Measurements from ENCODE around the gene CEP78.

CEP78 gene

DNA sequence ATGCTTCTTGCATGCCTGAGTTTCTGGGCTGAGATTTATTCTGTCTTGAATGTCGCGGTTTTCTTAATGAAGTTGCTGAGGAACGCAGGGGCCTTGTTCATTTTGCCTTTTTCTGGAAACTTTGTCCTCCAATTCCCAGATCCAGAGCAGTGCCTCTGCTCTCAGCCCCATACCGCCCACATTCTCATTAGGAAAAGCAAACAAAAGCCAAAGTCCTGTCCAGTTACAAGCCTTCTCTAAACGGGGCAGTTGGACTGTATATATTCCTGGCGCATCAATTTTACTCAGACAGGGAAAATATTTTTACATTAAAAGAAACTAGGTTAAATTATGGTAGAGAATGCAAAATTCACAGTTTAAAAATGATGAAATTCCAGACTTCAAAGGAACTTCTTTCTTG, 59.9 kb downstream of the CEP78 start:
- Histone ChIP-seq H3K4me3 (ENCODE audit: low read length) (peak overlapping the region; percentile 84), H3K27me3 (ENCODE audit: insufficient read depth, low read length) (no peaks in the 10 kb centered on the region), H3K36me3 (ENCODE audit: insufficient read depth, low read length) (peaks cover 11% of the 10 kb centered on the region), H3K4me1 (ENCODE audit: insufficient read depth, low read length) (peaks cover 13% of the 10 kb centered on the region), H3K9me3 (ENCODE audit: low read length) (no peaks in the 10 kb centered on the region), H2AFZ (ENCODE audit: low read depth, low read length) (peak overlapping the region; percentile 94)

DNA sequence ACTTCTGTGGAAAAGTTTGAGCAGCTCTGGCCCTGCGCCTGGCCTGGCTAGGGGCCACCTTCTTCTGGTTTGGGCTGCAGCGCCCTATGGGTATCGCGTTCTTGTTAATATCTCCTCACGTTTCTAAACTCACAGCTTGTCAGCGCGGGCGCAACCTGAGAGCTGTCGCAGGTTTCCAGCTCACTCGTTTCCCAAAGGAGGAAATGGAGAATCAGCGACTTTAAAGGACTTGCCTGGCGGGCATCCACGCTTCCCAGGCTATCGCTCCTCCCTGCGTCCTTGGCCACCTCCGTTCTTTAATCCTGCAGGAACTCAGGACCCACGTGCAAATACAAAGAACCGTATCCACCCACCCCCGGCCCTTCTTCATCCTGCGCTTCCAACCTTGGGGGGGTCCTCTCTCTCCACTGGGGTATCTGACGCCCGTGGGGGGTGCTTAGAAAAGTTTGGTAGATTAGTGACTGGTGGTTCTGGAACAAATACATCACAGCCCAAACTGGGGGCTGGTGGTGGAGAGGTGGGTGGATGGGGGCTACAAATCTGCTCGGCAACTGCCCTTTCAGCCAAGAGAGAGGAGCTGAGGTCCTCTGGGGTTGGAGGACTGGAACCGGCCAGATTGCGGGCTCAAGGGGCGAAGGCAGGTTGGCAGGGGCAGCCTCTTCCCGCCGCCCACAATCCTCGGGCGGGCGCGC, 60.5 kb downstream of the CEP78 start:
- H2AFZ ChIP-seq (ENCODE audit: low read depth, low read length) = peak overlapping the region; percentile 94
- H3K27me3 ChIP-seq (ENCODE audit: insufficient read depth, low read length) = no peaks in the 10 kb centered on the region
- H3K9me3 ChIP-seq (ENCODE audit: low read length) = no peaks in the 10 kb centered on the region
- peak overlapping the region; percentile 84 for H3K4me3 ChIP-seq (ENCODE audit: low read length)
- peaks cover 13% of the 10 kb centered on the region for H3K4me1 ChIP-seq (ENCODE audit: insufficient read depth, low read length)
- H3K36me3 ChIP-seq (ENCODE audit: insufficient read depth, low read length) = peaks cover 17% of the 10 kb centered on the region

DNA sequence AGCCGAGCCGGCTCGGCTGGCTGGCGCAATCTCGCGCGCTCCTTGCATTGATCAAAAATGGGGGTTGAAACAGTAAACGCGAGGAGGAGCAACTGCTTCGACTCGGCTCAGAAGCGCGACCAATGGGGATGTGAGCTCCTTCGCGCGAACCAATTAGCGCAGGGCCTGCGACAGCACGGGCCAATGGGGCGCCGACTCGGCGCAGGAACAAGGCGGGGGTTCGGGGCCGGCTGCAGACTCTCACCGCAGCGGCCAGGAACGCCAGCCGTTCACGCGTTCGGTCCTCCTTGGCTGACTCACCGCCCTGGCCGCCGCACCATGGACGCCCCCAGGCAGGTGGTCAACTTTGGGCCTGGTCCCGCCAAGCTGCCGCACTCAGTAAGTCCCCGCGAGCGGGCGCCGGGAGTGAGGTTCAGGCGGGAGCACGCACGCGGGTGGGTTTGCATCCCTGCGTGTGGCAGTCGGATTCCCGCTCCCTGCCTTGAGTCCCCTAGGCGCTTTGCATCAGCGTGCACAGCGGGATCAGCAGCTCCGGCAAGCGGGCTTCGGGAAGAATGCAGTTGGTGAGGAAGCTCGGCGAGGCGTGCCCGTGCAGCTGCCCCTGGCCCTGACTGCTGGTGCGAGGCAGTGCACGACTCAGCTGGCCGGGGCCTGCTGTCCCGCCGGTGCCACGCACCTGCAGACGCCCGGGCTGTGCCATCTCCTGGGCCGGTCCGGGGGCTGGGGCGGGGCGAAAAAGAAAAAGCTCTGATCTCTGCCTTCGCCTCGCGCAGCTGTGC, 61.2 kb downstream of the CEP78 start, which contains the start of gene PSAT1:
Gene PSAT1 (plus strand): TSS at position 233 of the 779 bp plus-strand sequence. CDS start 86 bp downstream, at position 319.
- Histone ChIP-seq H3K9me3 (ENCODE audit: low read length) (no peaks in the 10 kb centered on the region), H3K4me3 (ENCODE audit: low read length) (peak within 1 kb of the TSS; percentile 84), H2AFZ (ENCODE audit: low read depth, low read length) (peak within 1 kb of the TSS; percentile 94), H3K36me3 (ENCODE audit: insufficient read depth, low read length) (peaks cover 24% of the 10 kb centered on the region), H3K27me3 (ENCODE audit: insufficient read depth, low read length) (no peaks in the 10 kb centered on the region), H3K4me1 (ENCODE audit: insufficient read depth, low read length) (peaks cover 13% of the 10 kb centered on the region)

DNA sequence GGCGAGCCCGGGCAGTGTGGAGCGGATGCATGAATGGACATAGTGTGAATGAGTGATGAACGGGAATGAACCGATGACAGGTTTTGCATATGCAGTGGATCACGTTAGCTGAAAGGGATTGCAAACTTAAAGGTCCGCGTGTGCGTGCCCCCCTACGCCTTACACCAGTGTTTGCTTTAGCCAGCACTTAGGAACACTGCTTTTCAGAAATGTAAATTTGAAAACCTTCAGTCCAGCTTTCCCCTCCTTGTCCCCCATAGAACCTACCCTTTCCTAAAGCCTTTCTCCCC, 61.7 kb downstream of the CEP78 start:
- peaks cover 27% of the 10 kb centered on the region for H3K36me3 ChIP-seq (ENCODE audit: insufficient read depth, low read length)
- H3K9me3 ChIP-seq (ENCODE audit: low read length) = no peaks in the 10 kb centered on the region
- peak overlapping the region; percentile 39 for H2AFZ ChIP-seq (ENCODE audit: low read depth, low read length)
- H3K27me3 ChIP-seq (ENCODE audit: insufficient read depth, low read length) = no peaks in the 10 kb centered on the region
- H3K4me3 ChIP-seq (ENCODE audit: low read length) = peak overlapping the region; percentile 84
- peaks cover 13% of the 10 kb centered on the region for H3K4me1 ChIP-seq (ENCODE audit: insufficient read depth, low read length)

DNA sequence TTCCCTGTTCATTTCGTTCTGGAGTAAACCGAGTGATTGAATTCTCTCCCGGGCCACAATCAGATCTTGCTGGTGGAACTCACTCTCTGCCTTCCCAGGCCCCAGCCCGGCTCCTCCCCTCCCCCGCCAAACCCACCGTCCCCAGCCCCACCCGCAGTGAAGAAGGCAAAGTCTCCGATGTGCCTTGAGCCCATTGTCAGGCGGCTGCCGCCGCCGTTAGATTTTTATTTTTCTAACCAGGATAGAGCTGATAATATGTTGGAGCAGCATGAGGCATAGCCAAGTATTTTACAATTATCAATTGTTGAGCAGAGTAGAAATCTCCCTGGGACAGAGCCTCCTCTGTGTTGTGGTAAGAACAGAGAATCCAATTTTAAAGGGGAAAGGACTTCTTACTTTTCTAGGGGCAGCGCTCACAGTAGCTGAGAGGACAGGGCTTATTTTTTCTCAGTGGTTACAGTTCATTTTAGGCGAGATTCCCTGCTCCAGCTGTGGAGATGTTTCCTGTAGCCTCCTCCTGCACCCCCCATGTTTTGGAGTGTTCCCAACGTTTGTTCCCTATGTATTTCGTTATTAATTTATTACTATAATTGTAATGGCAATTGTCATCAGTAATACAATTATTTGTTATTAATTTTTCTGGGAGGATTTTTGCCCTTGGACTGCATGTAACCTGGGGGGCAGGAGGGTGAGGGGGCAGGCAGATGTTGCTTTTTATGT, 62.3 kb downstream of the CEP78 start:
- peak overlapping the region; percentile 5 for H2AFZ ChIP-seq (ENCODE audit: low read depth, low read length)
- peaks cover 13% of the 10 kb centered on the region for H3K4me1 ChIP-seq (ENCODE audit: insufficient read depth, low read length)
- H3K9me3 ChIP-seq (ENCODE audit: low read length) = no peaks in the 10 kb centered on the region
- H3K36me3 ChIP-seq (ENCODE audit: insufficient read depth, low read length) = peaks cover 30% of the 10 kb centered on the region
- no peaks in the 10 kb centered on the region for H3K27me3 ChIP-seq (ENCODE audit: insufficient read depth, low read length)
- H3K4me3 ChIP-seq (ENCODE audit: low read length) = peak overlapping the region; percentile 84

DNA sequence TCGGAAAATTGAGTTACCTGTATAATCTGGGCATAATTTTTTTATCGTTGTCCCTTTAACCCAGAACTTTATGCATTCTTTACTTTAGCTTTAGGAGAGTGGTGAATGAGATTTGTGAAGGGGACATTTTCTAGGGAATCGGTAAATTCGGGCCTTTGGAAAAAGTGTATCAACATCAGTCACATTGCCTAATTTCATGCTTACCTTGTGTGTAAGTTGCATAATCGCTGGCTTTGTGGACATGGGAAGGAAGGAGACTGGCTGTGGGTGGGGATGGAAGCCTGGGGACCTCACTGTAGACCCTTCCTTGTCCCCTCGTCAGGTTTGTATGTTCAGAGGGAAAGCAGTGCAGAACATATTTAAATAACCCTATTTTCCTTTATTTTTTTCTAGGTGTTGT, 64.3 kb downstream of the CEP78 start:
- peaks cover 13% of the 10 kb centered on the region for H3K4me1 ChIP-seq (ENCODE audit: insufficient read depth, low read length)
- H2AFZ ChIP-seq (ENCODE audit: low read depth, low read length) = no peak overlapping the region
- no peaks in the 10 kb centered on the region for H3K9me3 ChIP-seq (ENCODE audit: low read length)
- no peaks in the 10 kb centered on the region for H3K27me3 ChIP-seq (ENCODE audit: insufficient read depth, low read length)
- H3K4me3 ChIP-seq (ENCODE audit: low read length) = no peak overlapping the region
- peaks cover 47% of the 10 kb centered on the region for H3K36me3 ChIP-seq (ENCODE audit: insufficient read depth, low read length)

DNA sequence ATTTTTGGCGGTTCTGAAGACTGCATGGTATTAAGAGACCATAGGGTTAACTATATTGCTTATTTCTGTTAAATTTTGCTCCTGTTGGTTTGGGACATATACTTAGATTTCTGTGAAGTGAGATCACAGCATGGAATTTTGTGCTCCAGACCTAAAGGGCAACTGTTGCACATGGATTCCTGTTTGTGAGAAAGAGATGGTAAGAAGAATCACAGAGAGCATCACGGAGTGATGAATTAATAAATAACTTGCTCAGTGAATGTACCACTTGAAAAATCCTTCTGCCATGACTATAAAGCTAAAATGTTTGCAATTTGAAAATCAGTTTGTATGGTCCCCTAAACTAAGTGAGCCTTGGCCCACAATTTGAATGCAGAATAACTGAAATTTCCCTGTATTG, 65.6 kb downstream of the CEP78 start:
- H3K4me3 ChIP-seq (ENCODE audit: low read length) = no peak overlapping the region
- H2AFZ ChIP-seq (ENCODE audit: low read depth, low read length) = no peak overlapping the region
- peaks cover 59% of the 10 kb centered on the region for H3K36me3 ChIP-seq (ENCODE audit: insufficient read depth, low read length)
- H3K9me3 ChIP-seq (ENCODE audit: low read length) = no peaks in the 10 kb centered on the region
- peaks cover 4% of the 10 kb centered on the region for H3K4me1 ChIP-seq (ENCODE audit: insufficient read depth, low read length)
- no peaks in the 10 kb centered on the region for H3K27me3 ChIP-seq (ENCODE audit: insufficient read depth, low read length)

DNA sequence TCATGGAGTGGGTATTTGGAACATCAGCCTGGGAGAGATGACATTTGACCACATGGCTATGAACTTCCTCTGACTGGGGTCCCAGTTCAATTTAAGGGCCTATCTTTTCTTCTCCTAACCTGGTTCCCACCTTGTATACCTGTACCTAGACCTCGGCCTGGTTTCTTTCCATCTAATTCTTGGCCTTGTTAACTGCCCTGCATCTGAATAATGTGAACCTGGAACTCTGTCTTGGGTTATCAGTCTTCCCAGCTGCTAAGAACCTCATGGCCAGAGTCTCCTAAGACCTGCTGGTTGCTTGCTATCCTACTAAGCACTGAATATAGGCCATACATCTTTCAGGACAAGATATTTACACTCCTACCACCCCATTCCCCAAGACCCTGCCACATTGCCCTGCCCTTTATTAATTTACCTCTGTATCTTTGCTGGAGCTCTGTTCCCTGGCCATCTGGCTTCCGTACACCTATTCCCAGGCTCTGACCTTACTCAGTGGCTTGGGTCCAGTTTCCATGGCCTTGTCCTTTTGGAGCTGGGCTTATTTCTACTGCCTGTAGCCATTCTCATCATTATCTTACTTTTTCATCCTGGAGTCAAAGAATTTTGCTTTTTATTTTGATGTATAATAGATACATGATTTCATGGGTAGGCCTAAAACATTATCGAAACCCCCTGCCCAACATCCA, 67.6 kb downstream of the CEP78 start:
- Histone ChIP-seq H3K4me3 (ENCODE audit: low read length) (no peak overlapping the region), H2AFZ (ENCODE audit: low read depth, low read length) (no peak overlapping the region), H3K9me3 (ENCODE audit: low read length) (no peaks in the 10 kb centered on the region), H3K27me3 (ENCODE audit: insufficient read depth, low read length) (no peaks in the 10 kb centered on the region), H3K4me1 (ENCODE audit: insufficient read depth, low read length) (peaks cover 2% of the 10 kb centered on the region), H3K36me3 (ENCODE audit: insufficient read depth, low read length) (peaks cover 78% of the 10 kb centered on the region)

DNA sequence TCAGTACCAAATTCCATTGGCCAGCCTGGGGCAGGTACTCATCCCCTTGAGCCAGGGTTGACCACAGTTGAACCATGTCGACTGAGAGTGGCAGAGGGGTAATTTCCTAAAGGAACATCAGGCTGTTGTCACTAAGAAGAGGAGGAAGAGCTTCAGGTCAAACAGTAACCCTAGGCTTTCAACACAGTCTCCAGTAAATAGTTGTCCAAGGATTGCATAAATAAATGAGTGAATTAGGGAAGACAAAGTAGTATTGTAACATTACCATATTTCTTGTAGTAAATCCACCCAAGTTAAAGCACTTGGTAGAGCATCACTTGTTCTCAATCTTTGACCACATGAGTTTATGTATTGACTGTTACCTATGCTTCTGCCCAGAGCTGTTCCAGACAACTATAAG, 68.5 kb downstream of the CEP78 start:
- Histone ChIP-seq H3K27me3 (ENCODE audit: insufficient read depth, low read length) (no peaks in the 10 kb centered on the region), H3K36me3 (ENCODE audit: insufficient read depth, low read length) (peaks cover 84% of the 10 kb centered on the region), H3K4me1 (ENCODE audit: insufficient read depth, low read length) (no peaks in the 10 kb centered on the region), H2AFZ (ENCODE audit: low read depth, low read length) (no peak overlapping the region), H3K4me3 (ENCODE audit: low read length) (no peak overlapping the region), H3K9me3 (ENCODE audit: low read length) (no peaks in the 10 kb centered on the region)

DNA sequence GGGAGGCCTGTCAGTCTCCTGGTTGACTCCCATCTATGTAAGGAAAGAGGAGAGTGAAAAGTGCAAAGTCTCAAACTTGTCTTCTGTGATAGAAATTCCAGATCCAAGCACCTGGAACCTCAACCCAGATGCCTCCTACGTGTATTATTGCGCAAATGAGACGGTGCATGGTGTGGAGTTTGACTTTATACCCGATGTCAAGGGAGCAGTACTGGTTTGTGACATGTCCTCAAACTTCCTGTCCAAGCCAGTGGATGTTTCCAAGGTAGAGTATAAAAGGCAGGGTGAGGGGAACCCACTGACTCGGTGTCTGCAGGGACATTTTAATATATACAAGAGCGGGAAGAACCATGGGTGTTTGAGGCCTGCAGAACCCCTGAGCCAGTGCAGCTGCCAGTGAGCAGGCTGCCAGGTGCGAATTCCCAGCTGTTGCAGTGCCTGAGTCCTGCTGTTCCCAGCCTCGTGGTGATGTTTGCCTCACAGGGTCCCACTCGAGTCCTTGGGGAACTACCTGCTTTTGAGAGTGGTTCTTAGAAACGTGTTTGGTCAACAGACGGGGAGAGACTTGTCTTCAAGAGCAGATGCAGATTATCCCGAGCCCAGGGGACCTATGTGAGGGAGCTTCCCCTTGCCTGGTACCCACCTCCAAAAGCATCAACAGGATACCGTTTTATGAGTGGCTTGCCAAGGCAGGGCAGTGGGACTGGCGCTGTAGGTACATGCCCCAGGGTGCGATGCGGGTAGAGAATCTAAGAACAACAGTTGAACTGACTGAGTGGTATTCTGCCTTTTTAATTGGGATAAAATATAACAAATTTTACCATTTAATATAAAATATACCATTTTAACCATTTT, 70.6 kb downstream of the CEP78 start:
- peaks cover 83% of the 10 kb centered on the region for H3K36me3 ChIP-seq (ENCODE audit: insufficient read depth, low read length)

DNA sequence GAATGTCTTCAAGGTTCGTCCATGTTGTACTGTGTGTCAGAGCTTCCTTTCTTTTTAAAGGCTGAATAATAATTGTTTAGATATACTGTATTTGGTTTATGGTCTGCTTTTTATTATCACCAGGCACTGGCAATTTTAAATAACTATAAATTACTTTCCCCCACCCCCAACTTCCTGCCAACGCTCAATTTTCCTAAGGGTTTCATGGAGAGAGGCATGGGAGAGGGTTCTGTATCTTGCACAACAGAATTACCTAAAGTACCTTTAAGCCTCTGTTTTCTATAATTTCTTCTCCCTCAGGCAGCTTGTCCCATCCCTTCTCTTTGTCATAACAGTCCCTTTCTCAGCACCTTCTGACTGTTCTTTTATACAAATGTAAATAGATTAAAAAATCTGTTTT, 71.5 kb downstream of the CEP78 start:
- Histone ChIP-seq H3K36me3 (ENCODE audit: insufficient read depth, low read length) (peaks cover 74% of the 10 kb centered on the region), H3K4me1 (ENCODE audit: insufficient read depth, low read length) (peaks cover 12% of the 10 kb centered on the region), H3K27me3 (ENCODE audit: insufficient read depth, low read length) (no peaks in the 10 kb centered on the region), H3K4me3 (ENCODE audit: low read length) (no peak overlapping the region), H2AFZ (ENCODE audit: low read depth, low read length) (no peak overlapping the region), H3K9me3 (ENCODE audit: low read length) (no peaks in the 10 kb centered on the region)

More for the DNA sequence above, 70.6 kb downstream of the CEP78 start:
- H3K4me3 ChIP-seq (ENCODE audit: low read length) = no peak overlapping the region
- no peaks in the 10 kb centered on the region for H3K9me3 ChIP-seq (ENCODE audit: low read length)
- peaks cover 6% of the 10 kb centered on the region for H3K4me1 ChIP-seq (ENCODE audit: insufficient read depth, low read length)
- H2AFZ ChIP-seq (ENCODE audit: low read depth, low read length) = no peak overlapping the region
- H3K27me3 ChIP-seq (ENCODE audit: insufficient read depth, low read length) = no peaks in the 10 kb centered on the region

DNA sequence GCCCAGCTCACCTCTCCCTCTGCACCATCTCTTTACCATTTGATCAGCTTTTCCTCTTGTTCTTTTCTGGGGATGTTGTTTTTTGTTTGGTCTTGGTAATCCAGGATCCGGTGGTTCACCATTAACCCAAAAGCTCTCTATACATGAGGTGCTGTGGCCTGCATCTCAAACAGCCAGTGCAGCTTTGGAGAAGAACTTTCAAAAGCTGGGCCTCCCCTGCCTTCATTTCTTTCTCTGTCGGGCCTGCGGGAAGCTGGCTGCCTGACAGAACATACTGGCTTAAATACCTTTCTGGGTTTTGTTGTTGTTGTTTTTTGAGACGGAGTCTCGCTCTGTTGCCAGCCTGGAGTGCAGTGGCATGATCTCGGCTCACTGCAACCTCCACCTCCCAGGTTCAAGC, 73.2 kb downstream of the CEP78 start:
- Histone ChIP-seq H3K27me3 (ENCODE audit: insufficient read depth, low read length) (no peaks in the 10 kb centered on the region), H3K36me3 (ENCODE audit: insufficient read depth, low read length) (peaks cover 74% of the 10 kb centered on the region), H3K9me3 (ENCODE audit: low read length) (no peaks in the 10 kb centered on the region), H3K4me3 (ENCODE audit: low read length) (no peak overlapping the region), H3K4me1 (ENCODE audit: insufficient read depth, low read length) (peaks cover 12% of the 10 kb centered on the region), H2AFZ (ENCODE audit: low read depth, low read length) (no peak overlapping the region)
